Caco-2 (cell line): ENCODE measurements around the gene PDE11A. TPM values are rescaled to one million over a fixed set of nuclear protein-coding genes. Genes with fewer than 3 reads are reported as not detected.
A peak's percentile ranks its signal among the peaks of the same experiment; 100 is the strongest.

ENCODE experiments used
- BruUV-seq: library from RNA; stranded (reverse); fragments of 400-500 nt; replicated peaks from 2 replicates; lab custom pipeline; 2021; lab: Mats Ljungman, UMichigan
- CTCF ChIA-PET: fragments of 300-600 bp; sonication (Branson Sonifier 250); formaldehyde crosslinking; loops from one replicate; lab custom pipeline; 2022; ENCODE audit warnings: antibody characterized with exemption; lab: Charles Lee
- POLR2A ChIA-PET: fragments of 300-600 bp; sonication (Branson Sonifier 250); formaldehyde crosslinking; loops from one replicate; lab custom pipeline; 2022; ENCODE audit warnings: antibody characterized with exemption; lab: Charles Lee
- DNase-seq, 2 experiments: peaks; one replicate each; pipeline versions ENCODE4 v3.0.0 to v3.0.0-alpha.2; 2020 to 2022
- H3K27me3 ChIP-seq: replicated peaks from 2 replicates; pipeline ENCODE4 v1.6.0; 2011; ENCODE audit warnings: low read length; ENCODE audit not compliant: control insufficient read depth, insufficient read depth
- H3K36me3 ChIP-seq: 2 replicates; pipeline ENCODE4 v1.5.1; 2011; ENCODE audit warnings: low read length; ENCODE audit not compliant: control insufficient read depth, insufficient read depth
- H3K4me1 ChIP-seq: fragments of 250-450 bp; sonication (Bioruptor Pico); 2 replicates; pipeline ENCODE4 v1.5.1; 2020; ENCODE audit warnings: mild to moderate bottlenecking
- H3K4me3 ChIP-seq: 2 replicates; pipeline ENCODE4 v1.5.1; 2011; ENCODE audit warnings: low read depth, mild to moderate bottlenecking, control low read depth, low read length
- H3K9me3 ChIP-seq: fragments of 250-450 bp; sonication (Bioruptor Pico); 2 replicates; pipeline ENCODE4 v1.5.1; 2020; ENCODE audit warnings: mild to moderate bottlenecking, moderate library complexity
- H3K27ac Mint-ChIP-seq: one replicate; pipeline ENCODE4 v1.8.0; 2022; ENCODE audit warnings: mixed read lengths; ENCODE audit not compliant: unreplicated experiment
- H3K27me3 Mint-ChIP-seq: one replicate; pipeline ENCODE4 v1.8.0; 2022; ENCODE audit warnings: mixed read lengths; ENCODE audit not compliant: insufficient read depth, unreplicated experiment
- H3K36me3 Mint-ChIP-seq: one replicate; pipeline ENCODE4 v1.8.0; 2022; ENCODE audit warnings: mild to moderate bottlenecking, mixed read lengths; ENCODE audit not compliant: insufficient read depth, unreplicated experiment
- H3K4me1 Mint-ChIP-seq: one replicate; pipeline ENCODE4 v1.8.0; 2022; ENCODE audit warnings: low read depth, mixed read lengths; ENCODE audit not compliant: unreplicated experiment
- H3K4me3 Mint-ChIP-seq: one replicate; pipeline ENCODE4 v1.8.0; 2022; ENCODE audit warnings: mild to moderate bottlenecking, moderate library complexity, mixed read lengths; ENCODE audit not compliant: unreplicated experiment
- H3K9me3 Mint-ChIP-seq: one replicate; pipeline ENCODE4 v1.8.0; 2022; ENCODE audit warnings: mixed read lengths; ENCODE audit not compliant: unreplicated experiment
- intact Hi-C: fragments of 100-400 bp; cut with micrococcal nuclease; formaldehyde crosslinking; loops from one replicate; pipeline ENCODE4 v1.10.0; 2022; ENCODE audit not compliant: unreplicated experiment
- total RNA-seq: library from RNA; stranded (reverse); gene quantifications from 2 replicates; pipeline ENCODE4 v1.2.3, GENCODE V29; 2022
- TF ChIP-seq, protein P1 (sequence below), 2 experiments: fragments of 200-600 bp in 1 of 2; IDR thresholded peaks; 1 replicate in 1 of 2; 2 replicates in 1 of 2; pipeline versions ENCODE4 v1.5.1 to v1.8.0; 2011 to 2022; ENCODE audit warnings: antibody characterized with exemption in 1 of 2, control low read depth in 1 of 2, inconsistent platforms in 1 of 2, low read depth in 1 of 2, low read length in 1 of 2, mild to moderate bottlenecking in 1 of 2, moderate library complexity in 1 of 2; ENCODE audit not compliant: insufficient read depth in 1 of 2, severe bottlenecking in 1 of 2, unreplicated experiment in 1 of 2

PDE11A gene
- total RNA-seq, 1 experiment from 2014 or later: 0.25 TPM

DNA sequence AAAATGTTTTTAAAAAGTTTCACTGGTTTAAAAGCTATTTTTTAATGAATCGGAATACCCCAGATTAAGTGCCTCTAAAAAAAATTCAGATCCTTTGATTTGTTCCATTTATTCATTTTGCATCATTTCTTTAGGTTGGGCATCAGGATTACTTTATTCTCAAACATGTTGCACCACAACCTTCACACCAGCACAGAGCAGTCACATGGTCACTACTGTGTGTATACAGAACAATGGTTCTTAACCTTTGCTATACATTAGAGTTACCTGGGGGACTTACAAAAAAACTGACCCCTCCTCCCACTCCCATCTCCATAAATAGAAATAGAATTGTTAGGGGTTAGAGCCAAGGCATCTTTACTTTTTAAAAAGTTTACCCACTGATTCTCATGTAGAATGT, 461.8 kb downstream of the PDE11A start:
- Mint-ChIP-seq H3K27ac (no peak overlapping the region), H3K4me3 (no peak overlapping the region), H3K27me3 (no peaks in the 10 kb centered on the region), H3K9me3 (no peaks in the 10 kb centered on the region), H3K36me3 (no peaks in the 10 kb centered on the region), H3K4me1 (no peaks in the 10 kb centered on the region)
- Histone ChIP-seq H3K9me3 (no peaks in the 10 kb centered on the region), H3K4me1 (no peaks in the 10 kb centered on the region), H3K4me3 (no peak overlapping the region), H3K36me3 (no peaks in the 10 kb centered on the region; the same call in 1 of the 2 replicates), H3K27me3 (no peaks in the 10 kb centered on the region)
- BruUV-seq: no TSS peak
- intact Hi-C loops: no loop called here
- TF ChIP-seq, protein P1, sequence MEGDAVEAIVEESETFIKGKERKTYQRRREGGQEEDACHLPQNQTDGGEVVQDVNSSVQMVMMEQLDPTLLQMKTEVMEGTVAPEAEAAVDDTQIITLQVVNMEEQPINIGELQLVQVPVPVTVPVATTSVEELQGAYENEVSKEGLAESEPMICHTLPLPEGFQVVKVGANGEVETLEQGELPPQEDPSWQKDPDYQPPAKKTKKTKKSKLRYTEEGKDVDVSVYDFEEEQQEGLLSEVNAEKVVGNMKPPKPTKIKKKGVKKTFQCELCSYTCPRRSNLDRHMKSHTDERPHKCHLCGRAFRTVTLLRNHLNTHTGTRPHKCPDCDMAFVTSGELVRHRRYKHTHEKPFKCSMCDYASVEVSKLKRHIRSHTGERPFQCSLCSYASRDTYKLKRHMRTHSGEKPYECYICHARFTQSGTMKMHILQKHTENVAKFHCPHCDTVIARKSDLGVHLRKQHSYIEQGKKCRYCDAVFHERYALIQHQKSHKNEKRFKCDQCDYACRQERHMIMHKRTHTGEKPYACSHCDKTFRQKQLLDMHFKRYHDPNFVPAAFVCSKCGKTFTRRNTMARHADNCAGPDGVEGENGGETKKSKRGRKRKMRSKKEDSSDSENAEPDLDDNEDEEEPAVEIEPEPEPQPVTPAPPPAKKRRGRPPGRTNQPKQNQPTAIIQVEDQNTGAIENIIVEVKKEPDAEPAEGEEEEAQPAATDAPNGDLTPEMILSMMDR (IDR thresholded peaks at IDR 0.05; ENCODE audit: insufficient read depth in 1 of 2, low read depth in 1 of 2, low read length in 1 of 2, severe bottlenecking in 1 of 2, unreplicated experiment in 1 of 2): no peak
- DNase-seq: no peak
- CTCF ChIA-PET: no interaction called here
- POLR2A ChIA-PET: no interaction called here

DNA sequence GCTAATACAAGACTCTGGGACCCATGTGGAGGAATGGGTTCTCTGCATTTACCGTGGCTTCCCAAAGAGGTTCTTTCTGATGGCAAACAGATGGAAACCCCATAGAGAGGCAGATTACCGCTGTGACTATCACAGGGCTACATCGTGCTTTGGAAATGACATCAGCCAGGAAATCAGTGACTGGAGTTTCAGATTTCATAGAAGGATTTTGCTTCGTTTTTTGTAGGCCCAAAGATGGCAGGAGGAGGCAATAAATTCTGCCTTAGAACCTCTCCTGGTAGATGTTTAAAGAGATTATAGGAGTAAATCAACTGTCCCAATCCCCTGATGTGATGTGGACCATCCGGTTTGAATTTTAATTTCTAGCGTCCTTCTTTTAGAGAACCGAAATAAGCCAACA, 465.9 kb downstream of the PDE11A start:
- H3K27me3 Mint-ChIP-seq: no peaks in the 10 kb centered on the region
- no peak overlapping the region for H3K4me3 Mint-ChIP-seq
- TF ChIP-seq, protein P1 (IDR thresholded peaks at IDR 0.05; ENCODE audit: insufficient read depth in 1 of 2, low read depth in 1 of 2, low read length in 1 of 2, severe bottlenecking in 1 of 2, unreplicated experiment in 1 of 2): no peak
- no TSS peak for BruUV-seq
- CTCF ChIA-PET: no interaction called here
- POLR2A ChIA-PET: no interaction called here
- H3K4me3 ChIP-seq: no peak overlapping the region
- H3K27ac Mint-ChIP-seq: no peak overlapping the region
- H3K36me3 Mint-ChIP-seq: no peaks in the 10 kb centered on the region
- no peaks in the 10 kb centered on the region for H3K9me3 Mint-ChIP-seq
- no peaks in the 10 kb centered on the region for H3K27me3 ChIP-seq
- H3K36me3 ChIP-seq: no peaks in the 10 kb centered on the region; the same call in 1 of the 2 replicates
- H3K4me1 Mint-ChIP-seq: peaks cover 11% of the 10 kb centered on the region
- no peak for DNase-seq
- intact Hi-C loops: loop anchor here (10.0 kb wide), 1 partner anchor 212 kb away; the partner anchor contains the start of gene AGPS
- peaks cover 8% of the 10 kb centered on the region; the same call in 1 of the 2 replicates for H3K4me1 ChIP-seq
- no peaks in the 10 kb centered on the region for H3K9me3 ChIP-seq

DNA sequence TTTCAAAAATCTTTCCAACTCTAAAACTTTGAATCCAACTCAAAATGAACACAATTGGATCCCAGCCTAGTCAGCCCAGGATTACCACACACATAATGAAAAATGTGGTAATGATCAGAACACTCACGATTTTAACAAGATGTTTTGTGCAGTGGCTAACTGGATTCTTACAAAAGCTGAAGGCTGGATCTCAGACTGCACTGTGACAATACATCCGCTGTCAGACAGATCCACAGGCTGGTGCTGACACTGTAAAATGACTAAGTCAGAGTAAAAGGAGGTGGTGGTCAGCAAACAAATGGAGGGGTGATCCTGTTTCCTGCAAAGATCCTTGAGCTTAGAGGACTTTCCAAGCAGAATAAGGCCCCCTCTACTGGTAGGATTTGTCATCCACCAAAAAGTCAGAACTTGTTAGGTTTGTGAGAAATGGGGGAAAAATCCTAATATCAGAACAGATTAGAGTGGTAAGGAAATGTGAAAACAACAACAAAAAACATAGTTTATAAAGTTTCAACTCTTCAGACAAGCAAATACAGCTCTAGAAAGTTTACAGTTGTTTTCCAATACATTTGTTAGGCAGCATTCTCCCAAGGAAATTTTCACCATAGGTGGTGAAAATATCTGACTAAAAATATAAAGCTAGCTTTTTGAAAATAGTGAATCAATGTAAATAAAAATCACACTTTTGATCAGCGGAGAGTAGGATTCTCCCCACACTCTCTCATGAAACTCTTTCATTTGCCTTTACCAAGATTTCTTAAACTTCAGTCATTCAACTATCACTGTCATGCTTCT, 468.1 kb downstream of the PDE11A start:
- no peaks in the 10 kb centered on the region for H3K27me3 ChIP-seq
- DNase-seq: peak; percentile 42 to 64
- H3K4me3 ChIP-seq: no peak overlapping the region
- ChIA-PET CTCF (interaction anchor here (0.7 to 1.3 kb wide), 5 partner anchors 12 to 269 kb away, joined by 3 to 12 read pairs (median 4); no protein-coding TSS in a partner anchor), POLR2A (no interaction called here)
- intact Hi-C loops: loop anchor here (1.0 to 10.0 kb wide), 6 partner anchors 52 to 440 kb away; partner anchors contain the start of gene AGPS
- peaks cover 9% of the 10 kb centered on the region for H3K9me3 Mint-ChIP-seq
- H3K4me3 Mint-ChIP-seq: no peak overlapping the region
- H3K4me1 ChIP-seq: peaks cover 22% of the 10 kb centered on the region
- BruUV-seq: no TSS peak
- peaks cover 5% of the 10 kb centered on the region for H3K9me3 ChIP-seq
- H3K27ac Mint-ChIP-seq: no peak overlapping the region
- no peaks in the 10 kb centered on the region for H3K27me3 Mint-ChIP-seq
- no peaks in the 10 kb centered on the region; the same call in 1 of the 2 replicates for H3K36me3 ChIP-seq
- H3K4me1 Mint-ChIP-seq: peaks cover 20% of the 10 kb centered on the region
- no peaks in the 10 kb centered on the region for H3K36me3 Mint-ChIP-seq
- TF ChIP-seq, protein P1 (IDR thresholded peaks at IDR 0.05; ENCODE audit: insufficient read depth in 1 of 2, low read depth in 1 of 2, low read length in 1 of 2, severe bottlenecking in 1 of 2, unreplicated experiment in 1 of 2): peak; percentile 68 to 76
